Measurements from ENCODE around the gene KLK13.

KLK13 gene

GRCh38 chr19:51060336-51060735 lies 4.6 kb downstream of the KLK13 start:
- no peak for DNase-seq

- no peak for DNase-seq
These were observed 5.2 kb downstream of the KLK13 start for GRCh38 chr19:51059715-51060114.

- no peak for DNase-seq
These were observed 9.0 kb downstream of the KLK13 start for GRCh38 chr19:51055866-51056265.

- DNase-seq: no peak
These were observed 17.9 kb downstream of the KLK13 start for GRCh38 chr19:51047031-51047335.

- no peak for DNase-seq
These were observed 20.6 kb downstream of the KLK13 start for GRCh38 chr19:51044327-51044726.

- no peak for DNase-seq
These were observed 21.4 kb downstream of the KLK13 start for GRCh38 chr19:51043497-51043896.

GRCh38 chr19:51040151-51040550 lies 24.7 kb downstream of the KLK13 start:
- DNase-seq: no peak

- DNase-seq: no peak
These were observed 28.4 kb downstream of the KLK13 start for GRCh38 chr19:51036519-51036918.

- DNase-seq: no peak
These were observed 30.2 kb downstream of the KLK13 start, which contains the start of gene KLK12 for GRCh38 chr19:51034704-51035103. TSS of gene KLK12 (minus strand) at chr19:51035002. CDS start at chr19:51034621, 381 bp downstream.

- no peak for DNase-seq
These were observed 33.0 kb downstream of the KLK13 start for GRCh38 chr19:51031880-51032225.

- DNase-seq: no peak
These were observed 33.5 kb downstream of the KLK13 start for GRCh38 chr19:51031220-51031879.

GRCh38 chr19:51030631-51031030 lies 34.3 kb downstream of the KLK13 start:
- DNase-seq: no peak

GRCh38 chr19:51029718-51030117 lies 35.2 kb downstream of the KLK13 start:
- no peak for DNase-seq

GRCh38 chr19:51027873-51028272 lies 37.0 kb downstream of the KLK13 start:
- no peak for DNase-seq

- no peak for DNase-seq
These were observed 37.6 kb downstream of the KLK13 start for GRCh38 chr19:51027126-51027806.

GRCh38 chr19:51026554-51026831 lies 38.4 kb downstream of the KLK13 start, which contains the start of gene KLK11:
TSS of gene KLK11 (minus strand) at chr19:51026616. CDS start at chr19:51025631, 985 bp downstream.
- DNase-seq: no peak

- no peak for DNase-seq
These were observed 38.9 kb downstream of the KLK13 start for GRCh38 chr19:51025809-51026553.

- no peak for DNase-seq
These were observed 39.5 kb downstream of the KLK13 start for GRCh38 chr19:51025401-51025800.

- DNase-seq: no peak
These were observed 40.0 kb downstream of the KLK13 start for GRCh38 chr19:51024924-51025323.

- no peak for DNase-seq
These were observed 40.9 kb downstream of the KLK13 start for GRCh38 chr19:51023946-51024345.

- no peak for DNase-seq
These were observed 42.4 kb downstream of the KLK13 start for GRCh38 chr19:51022526-51022925.

GRCh38 chr19:51020988-51021651 lies 43.8 kb downstream of the KLK13 start:
- DNase-seq: no peak

GRCh38 chr19:51019544-51019925 lies 45.4 kb downstream of the KLK13 start, which contains the start of gene KLK10:
TSS of gene KLK10 (minus strand) at chr19:51019709. CDS start at chr19:51019130, 579 bp downstream.
- no peak for DNase-seq

Measured in femur (tissue), 1 donor.